ENCODE data around the gene CDC14A.

CDC14A gene

DNA sequence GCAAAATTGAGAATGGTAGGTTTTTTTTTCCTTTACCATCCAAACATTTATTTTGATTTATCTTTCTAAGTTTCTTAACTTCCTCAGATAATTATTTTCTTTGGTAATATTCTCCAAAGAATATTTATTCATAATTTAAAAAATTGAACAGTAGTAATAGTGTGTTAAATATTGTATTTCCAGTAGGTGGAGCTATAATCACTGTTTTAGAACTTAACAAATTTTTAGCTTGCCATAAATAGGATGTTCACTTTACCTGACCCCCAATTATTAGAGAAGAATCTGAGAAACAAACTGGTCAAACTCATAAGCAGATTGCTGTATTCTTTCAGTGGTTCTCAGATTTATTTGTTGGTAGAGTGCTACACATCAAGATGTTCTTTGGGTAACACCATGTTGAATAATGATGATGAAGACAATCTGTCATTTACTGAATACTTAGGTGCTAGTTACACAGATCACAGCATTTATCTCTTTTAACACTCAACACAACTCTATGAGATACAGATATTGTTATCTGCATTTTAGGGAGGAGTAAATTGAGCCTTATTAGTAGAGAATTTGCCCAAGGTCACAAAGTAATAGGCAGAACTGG, 103.3 kb downstream of the CDC14A start:
- DNase-seq, result no peak

DNA sequence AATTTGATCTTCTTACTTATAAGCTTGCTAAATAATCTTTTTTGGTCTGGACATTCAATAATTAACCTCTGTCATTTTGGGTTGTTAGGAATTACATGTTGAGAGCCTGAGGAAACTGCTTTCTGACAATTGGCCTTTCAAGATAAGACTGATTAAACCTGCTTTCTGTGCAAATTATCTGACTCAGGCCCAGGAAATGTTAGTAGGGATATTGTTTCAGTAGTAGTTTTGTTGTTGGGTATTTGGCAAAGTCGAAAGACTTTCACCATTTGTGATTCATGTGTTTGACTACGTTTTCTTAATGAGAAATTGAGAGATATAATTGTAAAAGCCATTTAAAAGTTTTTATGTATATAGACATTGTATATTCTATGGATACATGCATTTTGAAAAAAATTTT, 104.6 kb downstream of the CDC14A start:
- no peak for DNase-seq

- DNase-seq, result no peak
Measured at GRCh38 chr1:100457683-100458082, 105.4 kb downstream of the CDC14A start.

- DNase-seq, result no peak
Measured at GRCh38 chr1:100458661-100459357, 106.5 kb downstream of the CDC14A start.

DNA sequence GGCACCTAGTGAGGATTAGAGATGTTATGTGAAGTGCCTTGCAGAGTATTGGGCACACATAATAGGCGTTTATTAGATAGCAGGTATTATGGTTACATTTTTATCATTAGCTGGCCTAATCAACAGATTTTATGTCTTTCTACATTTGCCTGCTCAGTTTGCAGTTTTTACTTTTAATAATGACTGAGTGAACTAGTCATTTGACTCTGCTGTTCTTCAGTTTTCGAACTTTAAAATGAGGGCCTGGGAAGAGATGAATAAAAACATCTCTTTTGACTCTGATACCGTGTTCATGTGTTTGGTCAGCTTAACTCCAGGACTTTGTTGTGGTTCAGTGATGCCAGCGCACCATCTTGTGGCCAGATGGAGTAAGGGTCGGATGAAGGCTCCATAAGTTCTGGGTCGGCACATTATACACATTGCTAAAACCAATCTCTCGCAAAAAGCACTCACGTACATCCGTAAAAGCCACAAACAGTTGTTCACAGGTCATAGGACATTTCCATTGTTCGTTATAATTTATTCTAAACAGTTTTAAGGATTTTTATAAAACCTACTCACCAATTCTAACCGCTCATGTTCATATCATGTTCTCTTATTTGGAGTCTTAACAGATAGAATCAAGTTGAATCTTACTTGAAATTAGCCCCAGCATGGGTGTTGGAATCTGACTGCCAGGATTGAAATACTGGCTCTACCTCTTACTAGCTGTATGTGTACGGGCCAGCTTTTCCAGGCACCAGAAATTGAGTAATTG, 107.2 kb downstream of the CDC14A start:
- DNase-seq, result peak; percentile 71

GRCh38 chr1:100461222-100461621, 108.9 kb downstream of the CDC14A start:
- DNase-seq, result no peak

DNA sequence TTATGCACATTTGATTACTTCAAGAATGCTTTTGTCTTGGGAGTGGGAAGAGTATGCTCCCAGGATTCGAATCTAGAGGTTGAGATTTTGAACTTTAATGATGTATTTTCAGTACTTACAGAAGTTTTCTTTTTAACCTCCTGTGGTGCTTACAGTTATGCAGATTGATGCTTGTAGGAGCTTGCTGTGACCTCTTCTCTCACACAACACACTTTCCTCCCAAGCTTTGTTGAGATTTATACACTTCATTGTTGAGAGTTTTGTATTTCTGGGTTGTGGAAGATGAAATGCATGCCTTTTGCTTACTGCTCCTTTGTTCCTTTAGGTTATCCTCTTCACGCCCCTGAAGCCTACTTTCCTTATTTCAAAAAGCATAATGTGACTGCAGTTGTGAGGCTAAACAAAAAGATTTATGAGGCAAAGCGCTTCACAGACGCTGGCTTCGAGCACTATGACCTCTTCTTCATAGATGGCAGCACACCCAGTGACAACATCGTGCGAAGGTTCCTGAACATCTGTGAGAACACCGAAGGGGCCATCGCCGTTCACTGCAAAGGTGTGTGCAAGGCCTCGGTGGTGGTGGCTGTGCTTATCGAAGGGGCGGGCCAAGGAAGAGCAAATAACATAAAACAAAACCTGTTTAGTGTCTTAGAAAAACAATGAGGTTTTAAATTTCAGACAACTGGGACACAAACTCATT, 110.2 kb downstream of the CDC14A start:
- no peak for DNase-seq

- DNase-seq, result peak; percentile 43
Measured at GRCh38 chr1:100463791-100464424, 111.6 kb downstream of the CDC14A start.

GRCh38 chr1:100469578-100469977, 117.3 kb downstream of the CDC14A start:
- no peak for DNase-seq

- DNase-seq, result no peak
Measured at GRCh38 chr1:100474834-100475233, 122.5 kb downstream of the CDC14A start.

DNA sequence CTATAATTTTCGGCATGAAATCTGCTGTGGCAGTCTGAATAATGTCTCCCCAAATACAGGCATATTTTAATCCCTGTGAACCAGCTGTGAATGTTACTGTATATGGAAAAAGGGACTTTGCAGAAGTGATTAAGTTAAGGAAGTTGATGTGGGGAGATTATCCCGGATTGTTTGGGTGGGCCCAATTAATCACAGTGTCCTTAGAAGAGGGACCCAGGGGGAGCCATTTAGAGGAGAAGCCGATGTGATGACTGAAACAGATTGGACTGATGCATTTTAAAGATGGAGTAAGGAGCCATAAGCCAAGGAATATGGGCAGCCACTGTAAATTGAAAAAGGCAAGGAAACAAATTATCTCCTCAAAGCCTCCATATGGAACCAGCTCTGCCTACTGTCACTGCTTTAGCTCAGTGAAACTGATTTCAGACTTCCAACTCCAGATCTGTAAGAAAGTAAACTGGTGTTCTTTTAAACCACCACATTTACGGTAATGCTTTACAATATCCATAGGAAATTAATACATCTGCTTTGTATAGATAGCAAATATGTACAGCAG, 124.5 kb downstream of the CDC14A start:
- no peak for DNase-seq

DNA sequence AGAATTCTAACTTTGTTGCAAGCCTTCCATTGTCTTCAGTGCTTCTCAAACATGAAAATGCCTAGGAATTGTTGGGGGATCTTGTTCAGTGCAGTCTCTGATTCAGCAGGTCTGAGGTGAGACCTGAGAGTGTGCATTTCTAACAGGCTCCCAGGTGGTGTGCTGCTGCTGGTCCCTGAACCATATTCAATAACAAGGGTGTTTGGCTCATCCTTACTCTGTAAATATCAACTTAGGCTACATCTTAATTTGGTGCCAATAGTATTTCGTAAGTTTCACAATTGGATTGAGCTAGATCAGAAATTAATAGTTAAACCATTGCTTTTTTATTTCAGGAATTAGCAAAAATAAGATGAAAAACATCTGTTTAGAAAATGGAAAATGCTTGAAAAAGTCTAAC, 126.5 kb downstream of the CDC14A start:
- DNase-seq, result no peak

DNA sequence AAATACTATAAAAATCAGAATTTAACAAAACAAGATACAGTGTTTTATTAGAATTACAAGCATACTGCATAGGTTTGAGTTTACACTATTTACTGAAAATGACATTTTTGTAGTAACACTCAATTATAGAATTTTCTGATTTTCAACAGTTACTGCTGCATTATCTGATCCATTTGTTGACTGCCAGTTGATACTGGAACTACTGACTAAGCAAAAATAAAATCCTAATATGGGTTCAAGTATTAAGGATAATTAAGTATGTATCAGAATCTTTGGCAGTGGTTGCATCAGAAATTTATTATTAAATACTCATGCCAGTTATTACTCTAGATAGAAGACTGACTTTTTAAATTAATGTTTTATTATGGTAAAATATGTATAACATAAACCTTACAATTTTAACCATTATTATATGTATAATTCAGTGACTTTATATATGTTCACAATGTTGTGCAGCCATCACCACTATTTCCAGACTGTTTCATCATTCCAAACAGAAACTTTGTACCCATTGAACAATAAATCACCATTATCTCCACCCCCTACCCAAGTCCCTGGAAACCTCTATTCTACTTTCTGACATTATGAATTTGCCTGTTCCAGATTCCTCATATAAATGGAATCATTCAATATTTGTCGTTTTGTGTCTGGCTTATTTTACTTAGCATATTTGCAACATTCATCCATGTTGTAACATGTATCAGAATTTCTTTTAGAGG, 127.5 kb downstream of the CDC14A start:
- DNase-seq, result no peak

GRCh38 chr1:100481303-100481702, 129.0 kb downstream of the CDC14A start:
- DNase-seq, result no peak

- DNase-seq, result no peak
Measured at GRCh38 chr1:100482167-100482566, 129.9 kb downstream of the CDC14A start.

GRCh38 chr1:100482748-100483147, 130.4 kb downstream of the CDC14A start:
- DNase-seq, result no peak

GRCh38 chr1:100483230-100483629, 130.9 kb downstream of the CDC14A start:
- no peak for DNase-seq

GRCh38 chr1:100485855-100486258, 133.6 kb downstream of the CDC14A start:
- no peak for DNase-seq

- DNase-seq, result no peak
Measured at GRCh38 chr1:100494393-100495084, 142.2 kb downstream of the CDC14A start.

DNA sequence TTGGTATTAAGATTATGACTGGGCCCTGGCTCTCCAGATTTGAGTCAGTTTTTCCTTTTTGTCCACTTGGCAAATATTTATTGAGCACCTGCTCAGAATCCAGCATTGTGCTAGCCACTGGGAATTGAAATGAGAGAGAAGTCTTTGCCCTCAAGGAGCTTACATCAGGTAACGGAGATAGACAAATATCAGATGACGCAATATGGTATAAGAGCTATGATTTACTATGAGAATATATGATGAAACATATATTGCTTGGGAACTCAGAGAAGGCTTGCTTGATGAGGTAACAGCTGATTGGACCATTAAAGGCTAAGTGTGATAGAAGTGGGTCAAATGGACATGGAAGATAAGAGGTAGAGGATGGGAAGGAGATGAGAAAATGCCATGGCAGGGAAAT, 144.6 kb downstream of the CDC14A start:
- DNase-seq, result no peak

DNA sequence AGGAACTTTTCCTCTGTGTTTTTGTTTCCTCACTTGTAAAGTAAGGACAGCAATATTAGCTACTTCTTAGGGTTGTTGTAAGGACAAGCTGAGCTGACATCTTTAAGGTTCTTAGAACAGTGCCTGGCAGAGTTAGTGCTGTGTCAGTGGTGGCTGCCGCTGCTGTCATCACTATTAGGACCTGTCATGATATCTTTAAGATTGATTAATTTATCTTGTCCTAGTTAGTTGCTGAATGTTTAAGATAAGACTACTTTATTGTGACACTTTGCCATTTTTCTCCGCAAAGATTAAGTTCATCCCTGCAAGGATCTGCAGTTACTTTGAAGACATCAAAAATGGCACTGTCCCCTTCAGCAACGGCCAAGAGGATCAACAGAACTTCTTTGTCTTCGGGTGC, 145.5 kb downstream of the CDC14A start:
- DNase-seq, result no peak

Measured in activated T-cell treated with anti-CD3 and anti-CD28 coated beads, Interleukin-2, amount 50 U/mL, for 1 hour (primary cell).